GM12892 (cell line): ENCODE data around the gene ZFPL1.

ENCODE experiments used
- POLR2A ChIP-seq: IDR thresholded peaks from 2 replicates; pipeline ENCODE4 v1.6.1; 2011; ENCODE audit warnings: low read depth, low read length, control low read depth
- POLR2AphosphoS5 ChIP-seq: IDR thresholded peaks from 2 replicates; pipeline ENCODE4 v1.6.1; 2011; ENCODE audit warnings: low read depth, low read length, control low read depth
- TAF1 ChIP-seq: IDR thresholded peaks from 2 replicates; pipeline ENCODE4 v1.6.1; 2011; ENCODE audit warnings: low read depth, mild to moderate bottlenecking, control low read depth, low read length, borderline replicate concordance

GRCh38 chr11:65047581-65048422, 36.2 kb upstream of the ZFPL1 start:
- TF ChIP-seq POLR2A: no peak
- no peak for TF ChIP-seq POLR2AphosphoS5
- TF ChIP-seq TAF1: no peak
